ENCODE measurements around the gene SCN8A.

DNA sequence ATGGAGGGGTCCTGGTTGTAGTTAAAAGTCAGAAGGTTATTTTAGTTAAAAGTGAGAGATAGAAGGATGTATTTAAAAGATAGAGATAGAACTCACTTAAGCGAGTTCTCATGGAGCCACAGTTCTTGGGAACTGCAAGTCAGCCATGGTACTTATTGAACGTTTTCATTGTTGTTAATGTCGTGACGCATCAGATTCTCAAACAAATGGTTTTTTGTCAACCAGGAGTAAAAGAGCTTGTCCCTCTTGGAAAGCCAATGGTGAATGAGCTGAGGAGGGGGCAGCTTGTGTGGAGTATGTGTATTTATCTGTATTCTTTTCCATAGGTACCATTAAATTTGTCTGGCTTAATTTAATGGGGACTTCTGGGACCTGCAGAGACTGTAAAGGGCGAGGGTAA lies 188.8 kb downstream of the SCN8A start:
- TF ChIP-seq, protein P1, sequence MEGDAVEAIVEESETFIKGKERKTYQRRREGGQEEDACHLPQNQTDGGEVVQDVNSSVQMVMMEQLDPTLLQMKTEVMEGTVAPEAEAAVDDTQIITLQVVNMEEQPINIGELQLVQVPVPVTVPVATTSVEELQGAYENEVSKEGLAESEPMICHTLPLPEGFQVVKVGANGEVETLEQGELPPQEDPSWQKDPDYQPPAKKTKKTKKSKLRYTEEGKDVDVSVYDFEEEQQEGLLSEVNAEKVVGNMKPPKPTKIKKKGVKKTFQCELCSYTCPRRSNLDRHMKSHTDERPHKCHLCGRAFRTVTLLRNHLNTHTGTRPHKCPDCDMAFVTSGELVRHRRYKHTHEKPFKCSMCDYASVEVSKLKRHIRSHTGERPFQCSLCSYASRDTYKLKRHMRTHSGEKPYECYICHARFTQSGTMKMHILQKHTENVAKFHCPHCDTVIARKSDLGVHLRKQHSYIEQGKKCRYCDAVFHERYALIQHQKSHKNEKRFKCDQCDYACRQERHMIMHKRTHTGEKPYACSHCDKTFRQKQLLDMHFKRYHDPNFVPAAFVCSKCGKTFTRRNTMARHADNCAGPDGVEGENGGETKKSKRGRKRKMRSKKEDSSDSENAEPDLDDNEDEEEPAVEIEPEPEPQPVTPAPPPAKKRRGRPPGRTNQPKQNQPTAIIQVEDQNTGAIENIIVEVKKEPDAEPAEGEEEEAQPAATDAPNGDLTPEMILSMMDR (IDR thresholded peaks at IDR 0.05) = no peak
- TF ChIP-seq POLR2A (IDR thresholded peaks at IDR 0.05) = no peak
- no peak for TF ChIP-seq EP300 (IDR thresholded peaks at IDR 0.05)
- TF ChIP-seq POLR2AphosphoS5 (IDR thresholded peaks at IDR 0.05) = no peak
